GM18526 (cell line): ENCODE data around the gene PRSS35.

Experiments
- POLR2A ChIP-seq: IDR thresholded peaks from 3 replicates; pipeline ENCODE4 v1.6.1; 2011; ENCODE audit not compliant: insufficient read length; ENCODE audit errors: extremely low read depth

PRSS35 gene

GRCh38 chr6:83509441-83509840, 2.9 kb upstream of the PRSS35 start:
- TF ChIP-seq POLR2A, result no peak

DNA sequence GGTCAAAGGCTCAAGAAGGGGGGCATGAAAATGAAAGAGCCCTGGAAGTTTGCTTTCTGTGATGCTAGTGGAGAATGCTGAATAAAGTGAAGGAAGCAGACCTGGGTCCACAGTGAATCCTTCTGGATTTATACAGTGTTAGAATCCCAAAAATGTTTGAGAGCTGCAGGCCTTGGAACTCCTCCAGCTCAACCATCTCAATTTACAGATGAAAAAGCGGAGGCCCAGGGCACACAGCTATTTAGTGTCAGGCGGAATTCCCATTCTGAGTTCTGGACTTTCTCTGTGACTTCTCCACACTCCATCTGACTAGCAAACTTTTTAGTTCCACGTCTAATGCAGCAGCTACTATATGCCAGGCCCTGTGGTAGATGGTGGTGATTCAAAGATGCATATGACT, 1.5 kb upstream of the PRSS35 start:
- no peak for TF ChIP-seq POLR2A

DNA sequence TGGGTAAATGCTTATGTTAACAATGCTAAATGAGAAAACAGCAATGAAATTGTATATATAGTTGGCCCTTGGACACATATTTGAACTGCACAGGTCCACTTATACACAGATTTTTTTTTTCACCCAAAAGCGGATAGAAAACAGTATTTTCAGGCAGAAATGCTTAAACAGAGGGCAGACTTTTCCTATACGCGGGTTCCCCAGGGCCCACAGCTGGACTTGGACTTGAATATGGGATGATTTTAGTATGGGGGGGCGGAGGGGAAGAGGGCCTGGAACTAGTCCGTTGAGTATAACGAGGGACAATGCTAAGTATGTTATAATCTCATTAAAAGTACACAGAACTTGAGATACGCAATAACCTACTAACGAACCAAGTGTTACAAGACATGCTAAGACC, 1.1 kb upstream of the PRSS35 start:
- TF ChIP-seq POLR2A, result no peak

GRCh38 chr6:83514466-83514865, 2.1 kb downstream of the PRSS35 start:
- TF ChIP-seq POLR2A, result no peak

DNA sequence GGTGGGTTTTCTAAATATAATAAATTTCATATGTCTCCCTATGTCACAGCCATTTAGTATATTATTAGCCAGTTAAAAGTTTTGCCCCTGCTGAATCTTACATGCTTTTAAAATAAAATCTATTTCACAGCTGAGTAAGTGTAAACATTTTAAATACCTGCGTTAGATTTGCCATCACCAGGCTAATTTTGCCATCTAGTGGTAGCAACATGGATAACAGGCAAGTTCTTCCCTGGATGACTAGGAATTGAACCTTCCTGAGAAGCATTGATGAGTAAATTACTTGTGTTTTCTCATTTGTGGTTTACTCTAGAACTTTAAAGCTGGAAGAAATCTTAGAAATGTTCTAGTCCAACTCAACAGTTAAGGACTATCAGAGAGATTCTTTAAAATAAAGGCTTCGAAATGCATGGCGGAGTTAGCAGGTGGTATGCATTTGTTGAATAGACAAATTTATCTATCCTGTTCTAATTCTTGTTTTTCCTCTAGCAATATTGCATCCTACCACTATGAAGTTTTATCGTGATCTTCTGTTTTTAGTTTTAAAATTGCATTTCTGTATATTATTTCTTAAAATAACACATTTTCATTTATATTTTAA, 2.6 kb downstream of the PRSS35 start:
- no peak for TF ChIP-seq POLR2A

DNA sequence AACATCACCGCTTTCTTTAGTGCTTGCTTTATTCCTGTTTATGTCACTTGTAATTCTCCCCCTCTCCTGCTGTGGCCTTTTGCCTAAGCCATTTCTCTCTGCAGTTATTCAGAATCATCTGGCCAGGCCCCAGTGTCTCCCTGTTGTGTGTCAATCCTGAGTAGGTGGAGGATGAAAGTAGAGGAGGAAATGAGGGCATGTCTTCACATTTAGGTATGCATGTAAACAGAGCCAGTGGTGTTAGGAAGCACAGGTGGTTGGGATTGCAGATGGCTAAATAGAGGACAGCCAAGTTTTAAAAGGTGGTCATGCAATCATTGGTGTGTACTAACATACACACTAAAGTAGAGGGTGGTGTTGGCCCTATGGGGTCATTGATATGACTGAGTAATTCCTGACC, 5.2 kb downstream of the PRSS35 start:
- no peak for TF ChIP-seq POLR2A

GRCh38 chr6:83518816-83519480, 6.6 kb downstream of the PRSS35 start:
- no peak for TF ChIP-seq POLR2A

GRCh38 chr6:83536034-83536646, 23.8 kb downstream of the PRSS35 start:
- TF ChIP-seq POLR2A, result no peak

- TF ChIP-seq POLR2A, result no peak
Measured at GRCh38 chr6:83536647-83537589, 24.6 kb downstream of the PRSS35 start.

- TF ChIP-seq POLR2A, result no peak
Measured at GRCh38 chr6:83539678-83540077, 27.3 kb downstream of the PRSS35 start.

- TF ChIP-seq POLR2A, result no peak
Measured at GRCh38 chr6:83546636-83547035, 34.3 kb downstream of the PRSS35 start.

DNA sequence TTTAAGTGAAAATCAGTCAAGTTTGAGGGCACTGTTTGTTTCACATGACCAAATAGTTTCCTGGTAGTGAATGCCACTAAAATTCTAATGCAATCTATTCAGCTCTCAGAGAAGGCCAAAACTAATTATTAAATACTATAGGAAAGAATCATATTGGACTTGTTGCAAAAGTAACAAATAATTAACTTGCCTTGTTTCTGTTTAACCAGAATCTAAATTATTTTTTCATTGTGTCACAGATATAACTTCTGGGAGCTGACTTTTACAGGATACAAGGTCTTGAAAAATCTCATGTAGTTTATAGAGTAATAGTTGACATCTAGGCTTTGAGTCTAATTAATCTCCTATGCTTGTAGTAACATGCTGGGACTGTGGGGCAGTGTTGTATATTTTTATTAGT, 44.5 kb downstream of the PRSS35 start:
- TF ChIP-seq POLR2A, result no peak

GRCh38 chr6:83558975-83559374, 46.6 kb downstream of the PRSS35 start:
- TF ChIP-seq POLR2A, result no peak

DNA sequence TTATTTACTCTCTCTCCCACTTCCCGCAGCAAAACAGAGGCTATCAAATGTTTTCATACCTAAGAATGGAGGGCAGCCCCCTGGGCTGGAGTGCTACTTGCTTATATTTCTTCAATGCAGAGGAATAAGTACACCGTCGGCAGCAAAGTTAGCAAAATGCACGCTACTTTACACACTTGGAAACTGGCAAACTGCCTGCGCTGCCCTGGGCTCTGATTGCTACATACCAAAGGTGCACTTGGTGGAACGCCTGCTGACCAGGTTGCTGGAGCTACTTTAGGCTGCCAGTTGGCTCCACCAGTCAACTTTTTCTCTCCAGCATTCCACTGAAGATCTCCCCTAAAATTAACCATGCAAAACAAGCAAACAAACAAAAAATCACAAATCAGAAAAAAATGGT, 62.4 kb downstream of the PRSS35 start:
- TF ChIP-seq POLR2A, result no peak
